Neuronal stem cell (in vitro differentiated cells): ENCODE results near the gene ATAD3B.
"Not testable (repeated sequence)": the region's sequence is repeated elsewhere in the genome, so short reads cannot be mapped to it uniquely, and the experiment has no call there.

Source experiments
- DNase-seq: peaks from one replicate; pipeline ENCODE4 v3.0.0-alpha.2; 2013; ENCODE audit warnings: low spot score
- H2AFZ ChIP-seq: one replicate; pipeline ENCODE4 v1.6.1; 2013; ENCODE audit warnings: mild to moderate bottlenecking, low read length, inconsistent platforms
- H2AK5ac ChIP-seq: 2 replicates; pipeline ENCODE4 v1.6.1; 2013; ENCODE audit warnings: low read depth, mild to moderate bottlenecking, inconsistent platforms, low read length, moderate library complexity, mixed read lengths
- H2BK120ac ChIP-seq: 2 replicates; pipeline ENCODE4 v1.6.1; 2013; ENCODE audit warnings: low read depth, mild to moderate bottlenecking, inconsistent platforms, low read length, moderate library complexity, mixed read lengths
- H2BK12ac ChIP-seq: one replicate; pipeline ENCODE4 v1.6.1; 2013; ENCODE audit warnings: low read length, inconsistent platforms
- H2BK15ac ChIP-seq: 2 replicates; pipeline ENCODE4 v1.6.1; 2013; ENCODE audit warnings: mild to moderate bottlenecking, low read length, inconsistent platforms, mixed read lengths
- H2BK5ac ChIP-seq: one replicate; pipeline ENCODE4 v1.6.1; 2013; ENCODE audit warnings: inconsistent platforms, mild to moderate bottlenecking, low read length, moderate library complexity
- H3K14ac ChIP-seq: one replicate; pipeline ENCODE4 v1.6.1; 2013; ENCODE audit warnings: low read length, inconsistent platforms
- H3K18ac ChIP-seq: 2 replicates; pipeline ENCODE4 v1.6.1; 2013; ENCODE audit warnings: low read length, inconsistent platforms
- H3K23ac ChIP-seq: 2 replicates; pipeline ENCODE4 v1.6.1; 2013; ENCODE audit warnings: low read depth, mild to moderate bottlenecking, mixed read lengths, low read length, inconsistent platforms; ENCODE audit not compliant: poor library complexity
- H3K27ac ChIP-seq: replicated peaks from 3 replicates; pipeline ENCODE4 v1.5.1; 2013; ENCODE audit warnings: low read length, inconsistent platforms
- H3K27me3 ChIP-seq, 3 experiments: 2 replicates each; pipeline ENCODE4 v1.6.1; 2013; ENCODE audit warnings: low read length in 3 of 3, mild to moderate bottlenecking in 2 of 3, inconsistent platforms in 1 of 3, low read depth in 1 of 3, mixed read lengths in 1 of 3, moderate library complexity in 1 of 3; ENCODE audit not compliant: control insufficient read depth in 3 of 3, insufficient read depth in 3 of 3
- H3K36me3 ChIP-seq, 2 donors: replicated peaks in 1 of 2; 2 replicates each; pipeline ENCODE4 v1.6.1; 2013; ENCODE audit warnings: low read length in 2 of 2; ENCODE audit not compliant: control insufficient read depth in 2 of 2, insufficient read depth in 2 of 2
- H3K4ac ChIP-seq: 2 replicates; pipeline ENCODE4 v1.6.1; 2013; ENCODE audit warnings: inconsistent platforms, mild to moderate bottlenecking, low read length, moderate library complexity
- H3K4me1 ChIP-seq, 2 donors: 1 replicate in 1 of 2; 2 replicates in 1 of 2; pipeline ENCODE4 v1.6.1; 2013; ENCODE audit warnings: low read length in 2 of 2, low read depth in 1 of 2; ENCODE audit not compliant: control insufficient read depth in 2 of 2, insufficient read depth in 1 of 2
- H3K4me2 ChIP-seq: one replicate; pipeline ENCODE4 v1.6.1; 2013; ENCODE audit warnings: mild to moderate bottlenecking, low read length, inconsistent platforms; ENCODE audit not compliant: insufficient read depth, poor library complexity, severe bottlenecking
- H3K4me3 ChIP-seq, 2 donors: 2 replicates each; pipeline ENCODE4 v1.5.1; 2013; ENCODE audit warnings: low read length in 2 of 2, mild to moderate bottlenecking in 2 of 2, inconsistent platforms in 1 of 2, moderate library complexity in 1 of 2
- H3K79me1 ChIP-seq: one replicate; pipeline ENCODE4 v1.6.1; 2013; ENCODE audit warnings: low read depth, mild to moderate bottlenecking, inconsistent platforms, low read length, moderate library complexity
- H3K9ac ChIP-seq: one replicate; pipeline ENCODE4 v1.6.1; 2013; ENCODE audit warnings: mild to moderate bottlenecking, low read depth, low read length, inconsistent platforms; ENCODE audit not compliant: poor library complexity
- H3K9me3 ChIP-seq, 2 donors: replicated peaks in 1 of 2; 2 replicates each; pipeline versions ENCODE3 to v1.6.1; 2013; ENCODE audit warnings: low read length in 2 of 2, mild to moderate bottlenecking in 2 of 2, inconsistent platforms in 1 of 2, low read depth in 1 of 2, mixed read lengths in 1 of 2, moderate library complexity in 1 of 2; ENCODE audit not compliant: control insufficient read depth in 2 of 2, insufficient read depth in 1 of 2
- H4K8ac ChIP-seq: one replicate; pipeline ENCODE4 v1.6.1; 2013; ENCODE audit warnings: low read depth, mild to moderate bottlenecking, inconsistent platforms, low read length, moderate library complexity
- H4K91ac ChIP-seq: one replicate; pipeline ENCODE4 v1.6.1; 2013; ENCODE audit warnings: low read length, low read depth, mild to moderate bottlenecking, inconsistent platforms; ENCODE audit not compliant: poor library complexity
- WGBS, 2 donors: extraction: QIAGEN DNeasy Blood & Tissue Kit; methylation state at CpG; one replicate each; pipeline ENCODE4 v1.1.7; 2013; ENCODE audit warnings: missing lambda C conversion rate in 2 of 2, mixed read lengths in 1 of 2; ENCODE audit not compliant: insufficient read length in 2 of 2, insufficient replicate concordance in 1 of 2; ENCODE audit errors: extremely low coverage in 2 of 2; 5-methylcytosine and 5-hydroxymethylcytosine counted together

Gene ATAD3B

GRCh38 chr1:1451696-1452364, 19.7 kb upstream of the ATAD3B start:
- peak overlapping the region; percentile 43 for H3K23ac ChIP-seq

GRCh38 chr1:1452365-1452739, 19.2 kb upstream of the ATAD3B start:
- H2BK12ac ChIP-seq, H3K4me3 ChIP-seq, H3K9me3 ChIP-seq, H4K91ac ChIP-seq, H2AFZ ChIP-seq, H3K36me3 ChIP-seq, H3K18ac ChIP-seq, H3K27ac ChIP-seq, H3K4me1 ChIP-seq, H2BK120ac ChIP-seq, H3K14ac ChIP-seq, H3K4me2 ChIP-seq, H3K23ac ChIP-seq, DNase-seq, H3K79me1 ChIP-seq, H3K9ac ChIP-seq, H3K4ac ChIP-seq, H2BK15ac ChIP-seq, H4K8ac ChIP-seq: not testable (repeated sequence)
- Histone ChIP-seq H2BK5ac (peak overlapping the region; percentile 82), H2AK5ac (peak overlapping the region; percentile 84), H3K27me3 (peaks cover 0 to 11% (median 0%) of the 10 kb centered on the region in 3 experiments)
- no CpG with 5 or more reads among the region's 8 CpGs for WGBS, 2 donors

More at GRCh38 chr1:1451696-1452364, 19.7 kb upstream of the ATAD3B start:
- no peak for DNase-seq
- Histone ChIP-seq H3K9me3 (no peaks in the 10 kb centered on the region), H3K4me2 (no peak overlapping the region), H3K14ac (no peak overlapping the region), H3K27ac (no peak overlapping the region), H2AFZ (no peak overlapping the region), H4K8ac (no peak overlapping the region), H3K4ac (no peak overlapping the region), H3K18ac (peak overlapping the region; percentile 71), H3K36me3 (no peaks in the 10 kb centered on the region), H3K27me3 (peaks cover 0 to 11% (median 0%) of the 10 kb centered on the region in 3 experiments), H2BK5ac (peak overlapping the region; percentile 82), H4K91ac (no peak overlapping the region), H2BK120ac (no peak overlapping the region), H3K4me1 (no peaks in the 10 kb centered on the region), H2AK5ac (no peak overlapping the region), H3K9ac (peak overlapping the region; percentile 70), H3K4me3 (no peak overlapping the region), H2BK12ac (peak overlapping the region; percentile 73), H2BK15ac (no peak overlapping the region), H3K79me1 (no peaks in the 10 kb centered on the region)
- no CpG with 5 or more reads among the region's 26 CpGs for WGBS, 2 donors

GRCh38 chr1:1452882-1453281, 18.7 kb upstream of the ATAD3B start:
- Histone ChIP-seq H3K9me3 (no peaks in the 10 kb centered on the region), H3K14ac (no peak overlapping the region), H4K8ac (no peak overlapping the region), H3K4me2 (no peak overlapping the region), H2BK15ac (no peak overlapping the region), H3K36me3 (no peaks in the 10 kb centered on the region), H3K79me1 (no peaks in the 10 kb centered on the region), H3K27ac (no peak overlapping the region), H2AFZ (no peak overlapping the region), H3K4me3 (no peak overlapping the region), H3K27me3 (peaks cover 0 to 11% (median 0%) of the 10 kb centered on the region in 3 experiments), H3K18ac (no peak overlapping the region), H3K4me1 (no peaks in the 10 kb centered on the region), H2BK12ac (no peak overlapping the region), H4K91ac (no peak overlapping the region), H2BK120ac (no peak overlapping the region), H2BK5ac (no peak overlapping the region), H3K9ac (no peak overlapping the region), H3K23ac (no peak overlapping the region), H2AK5ac (no peak overlapping the region), H3K4ac (no peak overlapping the region)
- no peak for DNase-seq
- no CpG with 5 or more reads among the region's 16 CpGs for WGBS, 2 donors

- H3K4me3 ChIP-seq, DNase-seq, H2BK120ac ChIP-seq, H3K27me3 ChIP-seq, H3K18ac ChIP-seq, H3K36me3 ChIP-seq, H3K27ac ChIP-seq, H3K23ac ChIP-seq, H3K14ac ChIP-seq, H4K91ac ChIP-seq, H2BK5ac ChIP-seq, H2BK12ac ChIP-seq, H3K4me2 ChIP-seq, H3K9me3 ChIP-seq, H4K8ac ChIP-seq, H2BK15ac ChIP-seq, H2AK5ac ChIP-seq, H3K79me1 ChIP-seq, H2AFZ ChIP-seq, H3K4ac ChIP-seq, H3K9ac ChIP-seq, H3K4me1 ChIP-seq: not testable (repeated sequence)
- no CpG with 5 or more reads among the region's 41 CpGs for WGBS, 2 donors
These were observed 17.1 kb upstream of the ATAD3B start for GRCh38 chr1:1454286-1455056.
